ENCODE data around the gene UBR7. TPM values are rescaled to one million over a fixed set of nuclear protein-coding genes. Genes with fewer than 3 reads are reported as not detected.

Gene UBR7
- total RNA-seq, 1 donor from 2014 or later: 8.3 TPM

GRCh38 chr14:93199031-93199430, 8.0 kb upstream of the UBR7 start:
- Histone ChIP-seq H3K4me3 (no peak overlapping the region), H3K9me3 (no peaks in the 10 kb centered on the region), H3K27ac (no peak overlapping the region), H3K36me3 (no peaks in the 10 kb centered on the region), H3K27me3 (no peaks in the 10 kb centered on the region), H3K4me1 (no peaks in the 10 kb centered on the region)
- no peak for DNase-seq (ENCODE audit: low spot score in 2 of 2)
- intact Hi-C loops (cut with DNase I): no loop called here
- no peak for TF ChIP-seq CTCF (IDR thresholded peaks at IDR 0.05)

GRCh38 chr14:93200553-93200952, 6.5 kb upstream of the UBR7 start:
- Histone ChIP-seq H3K4me3 (no peak overlapping the region), H3K27ac (no peak overlapping the region), H3K9me3 (no peaks in the 10 kb centered on the region), H3K4me1 (no peaks in the 10 kb centered on the region), H3K36me3 (no peaks in the 10 kb centered on the region), H3K27me3 (no peaks in the 10 kb centered on the region)
- DNase-seq (ENCODE audit: low spot score in 2 of 2): no peak
- no peak for TF ChIP-seq CTCF (IDR thresholded peaks at IDR 0.05)
- intact Hi-C loops (cut with DNase I): no loop called here

GRCh38 chr14:93201155-93201704, 5.8 kb upstream of the UBR7 start:
- DNase-seq (ENCODE audit: low spot score in 2 of 2): no peak
- H3K27me3 ChIP-seq: no peaks in the 10 kb centered on the region
- intact Hi-C loops (cut with DNase I): no loop called here
- no peak overlapping the region for H3K4me3 ChIP-seq
- no peaks in the 10 kb centered on the region for H3K9me3 ChIP-seq
- no peak overlapping the region for H3K27ac ChIP-seq
- TF ChIP-seq CTCF (IDR thresholded peaks at IDR 0.05): no peak
- peaks cover 4 to 6% of the 10 kb centered on the region in 2 donors for H3K4me1 ChIP-seq
- H3K36me3 ChIP-seq: no peaks in the 10 kb centered on the region

- H3K27ac ChIP-seq: peak overlapping the region; percentile 85 to 86
- H3K36me3 ChIP-seq: peaks cover 17% of the 10 kb centered on the region in 2 donors
- peaks cover 8 to 11% of the 10 kb centered on the region in 2 donors for H3K4me1 ChIP-seq
- peak in 1 of 3 experiments; percentile 28 for TF ChIP-seq CTCF (IDR thresholded peaks at IDR 0.05)
- H3K9me3 ChIP-seq: no peaks in the 10 kb centered on the region
- peak; percentile 12 to 64 for DNase-seq (ENCODE audit: low spot score in 2 of 2)
- H3K4me3 ChIP-seq: peak overlapping the region; percentile 65 to 72
- intact Hi-C loops (cut with DNase I): loop anchor here (1.0 to 5.0 kb wide), 3 partner anchors 23 to 126 kb away; partner anchors contain the start of genes BTBD7, ITPK1 and MOAP1
- no peaks in the 10 kb centered on the region for H3K27me3 ChIP-seq
Observed at GRCh38 chr14:93207468-93208308, 632 bp downstream of the UBR7 start.

GRCh38 chr14:93212432-93212831, 5.4 kb downstream of the UBR7 start:
- Histone ChIP-seq H3K4me1 (peaks cover 3 to 5% of the 10 kb centered on the region in 2 donors), H3K27me3 (no peaks in the 10 kb centered on the region), H3K9me3 (no peaks in the 10 kb centered on the region), H3K4me3 (no peak overlapping the region), H3K36me3 (peaks cover 54 to 63% of the 10 kb centered on the region in 2 donors), H3K27ac (no peak overlapping the region)
- no peak for TF ChIP-seq CTCF (IDR thresholded peaks at IDR 0.05)
- no peak for DNase-seq (ENCODE audit: low spot score in 2 of 2)
- intact Hi-C loops (cut with DNase I): no loop called here
